ENCODE data around the gene PEX14. TPM values are rescaled to one million over a fixed set of nuclear protein-coding genes. Genes with fewer than 3 reads are reported as not detected.
A peak's percentile ranks its signal among the peaks of the same experiment; 100 is the strongest.

Gene PEX14
- total RNA-seq, 1 donor from 2014 or later = 28.0 TPM

GRCh38 chr1:10490286-10490970 is 15.7 kb downstream of the PEX14 start:
- H3K27ac Mint-ChIP-seq (ENCODE audit: unreplicated experiment) = no peak overlapping the region
- no peak overlapping the region for H3K4me3 Mint-ChIP-seq

GRCh38 chr1:10494418-10494753 is 19.6 kb downstream of the PEX14 start:
- no peak for TF ChIP-seq CTCF (conservative IDR thresholded peaks at IDR 0.05)
- peaks cover 16% of the 10 kb centered on the region for H3K27me3 Mint-ChIP-seq (ENCODE audit: low read depth)
- peaks cover 2% of the 10 kb centered on the region for H3K36me3 Mint-ChIP-seq (ENCODE audit: low read depth)
- no peak overlapping the region for H3K27ac Mint-ChIP-seq (ENCODE audit: unreplicated experiment)
- H3K4me3 Mint-ChIP-seq = no peak overlapping the region
- peaks cover 36% of the 10 kb centered on the region for H3K4me1 Mint-ChIP-seq
- DNase-seq (ENCODE audit: low read depth, low spot score) = no peak
- no peaks in the 10 kb centered on the region for H3K9me3 Mint-ChIP-seq

More at GRCh38 chr1:10490286-10490970, 15.7 kb downstream of the PEX14 start:
- no peak for DNase-seq (ENCODE audit: low read depth, low spot score)
- H3K27me3 Mint-ChIP-seq (ENCODE audit: low read depth) = peaks cover 19% of the 10 kb centered on the region
- H3K4me1 Mint-ChIP-seq = peaks cover 38% of the 10 kb centered on the region
- H3K36me3 Mint-ChIP-seq (ENCODE audit: low read depth) = peaks cover 4% of the 10 kb centered on the region
- no peak for TF ChIP-seq CTCF (conservative IDR thresholded peaks at IDR 0.05)
- no peaks in the 10 kb centered on the region for H3K9me3 Mint-ChIP-seq

GRCh38 chr1:10494754-10495474 is 20.2 kb downstream of the PEX14 start:
- no peaks in the 10 kb centered on the region for H3K36me3 Mint-ChIP-seq (ENCODE audit: low read depth)
- peaks cover 31% of the 10 kb centered on the region for H3K4me1 Mint-ChIP-seq
- peaks cover 16% of the 10 kb centered on the region for H3K27me3 Mint-ChIP-seq (ENCODE audit: low read depth)
- H3K9me3 Mint-ChIP-seq = no peaks in the 10 kb centered on the region
- no peak overlapping the region for H3K4me3 Mint-ChIP-seq
- peak; percentile 93 for TF ChIP-seq CTCF (conservative IDR thresholded peaks at IDR 0.05)
- peak; percentile 89 for DNase-seq (ENCODE audit: low read depth, low spot score)
- no peak overlapping the region for H3K27ac Mint-ChIP-seq (ENCODE audit: unreplicated experiment)

- no peaks in the 10 kb centered on the region for H3K36me3 Mint-ChIP-seq (ENCODE audit: low read depth)
- DNase-seq (ENCODE audit: low read depth, low spot score) = no peak
- no peak for TF ChIP-seq CTCF (conservative IDR thresholded peaks at IDR 0.05)
- H3K4me1 Mint-ChIP-seq = peaks cover 25% of the 10 kb centered on the region
- H3K27ac Mint-ChIP-seq (ENCODE audit: unreplicated experiment) = no peak overlapping the region
- peaks cover 16% of the 10 kb centered on the region for H3K27me3 Mint-ChIP-seq (ENCODE audit: low read depth)
- no peaks in the 10 kb centered on the region for H3K9me3 Mint-ChIP-seq
- no peak overlapping the region for H3K4me3 Mint-ChIP-seq
Measured at GRCh38 chr1:10495475-10495817, 20.7 kb downstream of the PEX14 start.

GRCh38 chr1:10495952-10496351 is 21.2 kb downstream of the PEX14 start:
- TF ChIP-seq CTCF (conservative IDR thresholded peaks at IDR 0.05) = no peak
- no peak for DNase-seq (ENCODE audit: low read depth, low spot score)
- H3K4me3 Mint-ChIP-seq = no peak overlapping the region
- no peak overlapping the region for H3K27ac Mint-ChIP-seq (ENCODE audit: unreplicated experiment)
- H3K9me3 Mint-ChIP-seq = no peaks in the 10 kb centered on the region
- H3K27me3 Mint-ChIP-seq (ENCODE audit: low read depth) = peaks cover 16% of the 10 kb centered on the region
- H3K36me3 Mint-ChIP-seq (ENCODE audit: low read depth) = no peaks in the 10 kb centered on the region
- H3K4me1 Mint-ChIP-seq = peaks cover 20% of the 10 kb centered on the region

Measured in neural crest cell (in vitro differentiated cells).